ENCODE measurements around the gene MRPL17. TPM values are rescaled to one million over a fixed set of nuclear protein-coding genes. Genes with fewer than 3 reads are reported as not detected.
"Not testable (repeated sequence)": the region's sequence is repeated elsewhere in the genome, so short reads cannot be mapped to it uniquely, and the experiment has no call there.

Gene MRPL17
- total and polyA plus RNA-seq, 2 donors: 42.2 to 43.8 TPM

GRCh38 chr11:6711552-6711951, 28.4 kb upstream of the MRPL17 start:
- H3K36me3 ChIP-seq (ENCODE audit: control insufficient read depth in 2 of 2, insufficient read depth in 2 of 2, low read length in 1 of 2); H3K9me3 ChIP-seq (ENCODE audit: control insufficient read depth in 2 of 2, insufficient read depth in 1 of 2, low read length in 1 of 2); H3K4me3 ChIP-seq (ENCODE audit: low read length in 2 of 2); H3K27me3 ChIP-seq (ENCODE audit: control insufficient read depth in 2 of 2, insufficient read depth in 1 of 2, low read length in 1 of 2); H3K27ac ChIP-seq (ENCODE audit: low read depth in 1 of 2, low read length in 1 of 2); H3K4me1 ChIP-seq (ENCODE audit: control insufficient read depth in 2 of 2, insufficient read depth in 2 of 2, low read length in 2 of 2); DNase-seq (ENCODE audit: low read depth in 6 of 9, low spot score in 9 of 9): not testable (repeated sequence)
- 97% methylated on average over 7 of the region's 7 CpGs for WGBS

GRCh38 chr11:6708876-6709275, 25.7 kb upstream of the MRPL17 start:
- no peaks in the 10 kb centered on the region for H3K27me3 ChIP-seq (ENCODE audit: control insufficient read depth in 2 of 2, insufficient read depth in 1 of 2, low read length in 1 of 2)
- 98% methylated on average over 2 of the region's 2 CpGs for WGBS
- H3K27ac ChIP-seq (ENCODE audit: low read depth in 1 of 2, low read length in 1 of 2): no peak overlapping the region
- H3K4me1 ChIP-seq (ENCODE audit: control insufficient read depth in 2 of 2, insufficient read depth in 2 of 2, low read length in 2 of 2): no peaks in the 10 kb centered on the region
- no peaks in the 10 kb centered on the region for H3K9me3 ChIP-seq (ENCODE audit: control insufficient read depth in 2 of 2, insufficient read depth in 1 of 2, low read length in 1 of 2)
- DNase-seq (ENCODE audit: low read depth in 6 of 9, low spot score in 9 of 9): no peak
- no peak overlapping the region for H3K4me3 ChIP-seq (ENCODE audit: low read length in 2 of 2)
- H3K36me3 ChIP-seq (ENCODE audit: control insufficient read depth in 2 of 2, insufficient read depth in 2 of 2, low read length in 1 of 2): peaks cover 0 to 3% of the 10 kb centered on the region in 2 donors

GRCh38 chr11:6705905-6706535, 22.9 kb upstream of the MRPL17 start:
- Histone ChIP-seq H3K4me3 (ENCODE audit: low read length in 2 of 2) (no peak overlapping the region), H3K9me3 (ENCODE audit: control insufficient read depth in 2 of 2, insufficient read depth in 1 of 2, low read length in 1 of 2) (no peaks in the 10 kb centered on the region), H3K27me3 (ENCODE audit: control insufficient read depth in 2 of 2, insufficient read depth in 1 of 2, low read length in 1 of 2) (no peaks in the 10 kb centered on the region), H3K27ac (ENCODE audit: low read depth in 1 of 2, low read length in 1 of 2) (no peak overlapping the region), H3K4me1 (ENCODE audit: control insufficient read depth in 2 of 2, insufficient read depth in 2 of 2, low read length in 2 of 2) (no peaks in the 10 kb centered on the region), H3K36me3 (ENCODE audit: control insufficient read depth in 2 of 2, insufficient read depth in 2 of 2, low read length in 1 of 2) (no peaks in the 10 kb centered on the region)
- WGBS: 66% methylated on average over 7 of the region's 7 CpGs
- peak in 7 of 9 donors; percentile 16 to 69 (median 37) for DNase-seq (ENCODE audit: low read depth in 6 of 9, low spot score in 9 of 9)

- H3K9me3 ChIP-seq (ENCODE audit: control insufficient read depth in 2 of 2, insufficient read depth in 1 of 2, low read length in 1 of 2): no peaks in the 10 kb centered on the region
- peak in 2 of 9 donors; percentile 4 to 35 for DNase-seq (ENCODE audit: low read depth in 6 of 9, low spot score in 9 of 9)
- 94% methylated on average over 2 of the region's 2 CpGs for WGBS
- H3K36me3 ChIP-seq (ENCODE audit: control insufficient read depth in 2 of 2, insufficient read depth in 2 of 2, low read length in 1 of 2): no peaks in the 10 kb centered on the region
- H3K4me3 ChIP-seq (ENCODE audit: low read length in 2 of 2): no peak overlapping the region
- H3K27ac ChIP-seq (ENCODE audit: low read depth in 1 of 2, low read length in 1 of 2): no peak overlapping the region
- H3K4me1 ChIP-seq (ENCODE audit: control insufficient read depth in 2 of 2, insufficient read depth in 2 of 2, low read length in 2 of 2): no peaks in the 10 kb centered on the region
- H3K27me3 ChIP-seq (ENCODE audit: control insufficient read depth in 2 of 2, insufficient read depth in 1 of 2, low read length in 1 of 2): no peaks in the 10 kb centered on the region
Measured at GRCh38 chr11:6703247-6704063, 20.3 kb upstream of the MRPL17 start.

GRCh38 chr11:6701955-6702354, 18.8 kb upstream of the MRPL17 start:
- 80% methylated on average over 3 of the region's 3 CpGs for WGBS
- not testable (repeated sequence) for DNase-seq (ENCODE audit: low read depth in 6 of 9, low spot score in 9 of 9); H3K4me1 ChIP-seq (ENCODE audit: control insufficient read depth in 2 of 2, insufficient read depth in 2 of 2, low read length in 2 of 2); H3K4me3 ChIP-seq (ENCODE audit: low read length in 2 of 2); H3K9me3 ChIP-seq (ENCODE audit: control insufficient read depth in 2 of 2, insufficient read depth in 1 of 2, low read length in 1 of 2); H3K27me3 ChIP-seq (ENCODE audit: control insufficient read depth in 2 of 2, insufficient read depth in 1 of 2, low read length in 1 of 2); H3K27ac ChIP-seq (ENCODE audit: low read depth in 1 of 2, low read length in 1 of 2); H3K36me3 ChIP-seq (ENCODE audit: control insufficient read depth in 2 of 2, insufficient read depth in 2 of 2, low read length in 1 of 2)

GRCh38 chr11:6695377-6695776, 12.2 kb upstream of the MRPL17 start:
- Histone ChIP-seq H3K27me3 (ENCODE audit: control insufficient read depth in 2 of 2, insufficient read depth in 1 of 2, low read length in 1 of 2) (no peaks in the 10 kb centered on the region), H3K36me3 (ENCODE audit: control insufficient read depth in 2 of 2, insufficient read depth in 2 of 2, low read length in 1 of 2) (no peaks in the 10 kb centered on the region), H3K4me1 (ENCODE audit: control insufficient read depth in 2 of 2, insufficient read depth in 2 of 2, low read length in 2 of 2) (no peaks in the 10 kb centered on the region), H3K4me3 (ENCODE audit: low read length in 2 of 2) (no peak overlapping the region), H3K9me3 (ENCODE audit: control insufficient read depth in 2 of 2, insufficient read depth in 1 of 2, low read length in 1 of 2) (no peaks in the 10 kb centered on the region), H3K27ac (ENCODE audit: low read depth in 1 of 2, low read length in 1 of 2) (peak overlapping the region in 1 of 2 donors; percentile 31)
- WGBS: 93% methylated on average over 1 of the region's 1 CpG
- no peak for DNase-seq (ENCODE audit: low read depth in 6 of 9, low spot score in 9 of 9)

GRCh38 chr11:6694229-6694535, 11.0 kb upstream of the MRPL17 start:
- Histone ChIP-seq H3K4me3 (ENCODE audit: low read length in 2 of 2) (no peak overlapping the region), H3K36me3 (ENCODE audit: control insufficient read depth in 2 of 2, insufficient read depth in 2 of 2, low read length in 1 of 2) (no peaks in the 10 kb centered on the region), H3K4me1 (ENCODE audit: control insufficient read depth in 2 of 2, insufficient read depth in 2 of 2, low read length in 2 of 2) (no peaks in the 10 kb centered on the region), H3K9me3 (ENCODE audit: control insufficient read depth in 2 of 2, insufficient read depth in 1 of 2, low read length in 1 of 2) (no peaks in the 10 kb centered on the region), H3K27ac (ENCODE audit: low read depth in 1 of 2, low read length in 1 of 2) (no peak overlapping the region), H3K27me3 (ENCODE audit: control insufficient read depth in 2 of 2, insufficient read depth in 1 of 2, low read length in 1 of 2) (no peaks in the 10 kb centered on the region)
- DNase-seq (ENCODE audit: low read depth in 6 of 9, low spot score in 9 of 9): no peak
- WGBS: 69% methylated on average over 1 of the region's 1 CpG

- Histone ChIP-seq H3K36me3 (ENCODE audit: control insufficient read depth in 2 of 2, insufficient read depth in 2 of 2, low read length in 1 of 2) (no peaks in the 10 kb centered on the region), H3K9me3 (ENCODE audit: control insufficient read depth in 2 of 2, insufficient read depth in 1 of 2, low read length in 1 of 2) (no peaks in the 10 kb centered on the region), H3K4me1 (ENCODE audit: control insufficient read depth in 2 of 2, insufficient read depth in 2 of 2, low read length in 2 of 2) (no peaks in the 10 kb centered on the region), H3K4me3 (ENCODE audit: low read length in 2 of 2) (no peak overlapping the region), H3K27ac (ENCODE audit: low read depth in 1 of 2, low read length in 1 of 2) (no peak overlapping the region), H3K27me3 (ENCODE audit: control insufficient read depth in 2 of 2, insufficient read depth in 1 of 2, low read length in 1 of 2) (no peaks in the 10 kb centered on the region)
- 98% methylated on average over 1 of the region's 1 CpG for WGBS
- DNase-seq (ENCODE audit: low read depth in 6 of 9, low spot score in 9 of 9): no peak
Measured at GRCh38 chr11:6693342-6694228, 10.4 kb upstream of the MRPL17 start.

GRCh38 chr11:6692128-6692527, 9.0 kb upstream of the MRPL17 start:
- Histone ChIP-seq H3K9me3 (ENCODE audit: control insufficient read depth in 2 of 2, insufficient read depth in 1 of 2, low read length in 1 of 2) (no peaks in the 10 kb centered on the region), H3K27ac (ENCODE audit: low read depth in 1 of 2, low read length in 1 of 2) (no peak overlapping the region), H3K4me1 (ENCODE audit: control insufficient read depth in 2 of 2, insufficient read depth in 2 of 2, low read length in 2 of 2) (no peaks in the 10 kb centered on the region), H3K36me3 (ENCODE audit: control insufficient read depth in 2 of 2, insufficient read depth in 2 of 2, low read length in 1 of 2) (no peaks in the 10 kb centered on the region), H3K4me3 (ENCODE audit: low read length in 2 of 2) (no peak overlapping the region), H3K27me3 (ENCODE audit: control insufficient read depth in 2 of 2, insufficient read depth in 1 of 2, low read length in 1 of 2) (no peaks in the 10 kb centered on the region)
- DNase-seq (ENCODE audit: low read depth in 6 of 9, low spot score in 9 of 9): no peak

Data from thymus (tissue), 11 donors.